Epithelial cell of esophagus (primary cell): ENCODE measurements around the gene GRIN2D.

ENCODE experiments used
- DNase-seq: peaks from one replicate; pipeline ENCODE4 v3.0.0; 2010; ENCODE audit warnings: low read depth
- H3K4me3 ChIP-seq: 2 replicates; pipeline ENCODE4 v1.5.1; 2011; ENCODE audit warnings: mild to moderate bottlenecking, low read length, control low read depth
- CTCF ChIP-seq: IDR thresholded peaks from 2 replicates; pipeline ENCODE4 v1.5.1; 2011; ENCODE audit warnings: low read depth, mild to moderate bottlenecking, low read length, control low read depth, inconsistent platforms; ENCODE audit not compliant: insufficient read depth; ENCODE audit errors: missing control alignments

Gene GRIN2D

GRCh38 chr19:48405010-48405659 lies 11.7 kb downstream of the GRIN2D start:
- no peak for DNase-seq
- no peak for TF ChIP-seq CTCF
- no peak overlapping the region for H3K4me3 ChIP-seq

GRCh38 chr19:48405850-48406249 lies 12.4 kb downstream of the GRIN2D start:
- no peak overlapping the region for H3K4me3 ChIP-seq
- DNase-seq = peak; percentile 64
- TF ChIP-seq CTCF = no peak

- no peak for DNase-seq
- no peak overlapping the region for H3K4me3 ChIP-seq
- TF ChIP-seq CTCF = no peak
Observed at GRCh38 chr19:48413879-48414587, 20.6 kb downstream of the GRIN2D start.

GRCh38 chr19:48415395-48415794 lies 21.9 kb downstream of the GRIN2D start:
- peak; percentile 89 for DNase-seq
- no peak for TF ChIP-seq CTCF
- H3K4me3 ChIP-seq = peak overlapping the region; percentile 10

- no peak for TF ChIP-seq CTCF
- DNase-seq = no peak
- H3K4me3 ChIP-seq = peak overlapping the region; percentile 10
Observed at GRCh38 chr19:48415806-48416221, 22.3 kb downstream of the GRIN2D start.

- no peak for TF ChIP-seq CTCF
- DNase-seq = no peak
- no peak overlapping the region for H3K4me3 ChIP-seq
Observed at GRCh38 chr19:48417421-48417820, 24.0 kb downstream of the GRIN2D start.
